Measurements from ENCODE around the gene DNAJC11.

DNAJC11 gene

GRCh38 chr1:6653436-6654290 is 48.0 kb downstream of the DNAJC11 start:
- no peak overlapping the region for H3K27ac ChIP-seq (ENCODE audit: insufficient read depth in 1 of 2, low read depth in 1 of 2, low read length in 2 of 2, poor library complexity in 1 of 2, severe bottlenecking in 2 of 2)
- no peaks in the 10 kb centered on the region for H3K27me3 ChIP-seq (replicated peaks in 2 of 5; ENCODE audit: control insufficient read depth in 4 of 5, insufficient read depth in 5 of 5, low read length in 4 of 5)
- no peaks in the 10 kb centered on the region for H3K4me1 ChIP-seq (ENCODE audit: control extremely low read depth in 1 of 4, control insufficient read depth in 4 of 4, insufficient read depth in 4 of 4, low read length in 3 of 4)
- over 99% methylated on average over 19 of the region's 23 CpGs for whole genome bisulfite sequencing (ENCODE audit: insufficient coverage)
- ChIA-PET CTCF (interaction anchor here (1.0 kb wide), 1 partner anchor 108 kb away, joined by 3 read pairs; no protein-coding TSS in a partner anchor), POLR2A (no interaction called here)
- no peak overlapping the region for H3K4me3 ChIP-seq (ENCODE audit: control insufficient read depth in 1 of 7, extremely low read depth in 1 of 7, insufficient read depth in 4 of 7, low read depth in 2 of 7, low read length in 6 of 7)
- DNase-seq: no peak
- no peaks in the 10 kb centered on the region for H3K9me3 ChIP-seq (ENCODE audit: control extremely low read depth in 1 of 5, control insufficient read depth in 4 of 5, insufficient read depth in 2 of 5, low read depth in 1 of 5, low read length in 4 of 5)
- peaks cover 16 to 60% (median 30%) of the 10 kb centered on the region in 4 experiments for H3K36me3 ChIP-seq (ENCODE audit: control insufficient read depth in 4 of 4, insufficient read depth in 4 of 4, low read length in 3 of 4)

GRCh38 chr1:6652986-6653385 is 48.6 kb downstream of the DNAJC11 start:
- DNase-seq: no peak
- Histone ChIP-seq H3K4me3 (ENCODE audit: control insufficient read depth in 1 of 7, extremely low read depth in 1 of 7, insufficient read depth in 4 of 7, low read depth in 2 of 7, low read length in 6 of 7) (no peak overlapping the region), H3K27me3 (replicated peaks in 2 of 5; ENCODE audit: control insufficient read depth in 4 of 5, insufficient read depth in 5 of 5, low read length in 4 of 5) (no peaks in the 10 kb centered on the region), H3K4me1 (ENCODE audit: control extremely low read depth in 1 of 4, control insufficient read depth in 4 of 4, insufficient read depth in 4 of 4, low read length in 3 of 4) (no peaks in the 10 kb centered on the region), H3K36me3 (ENCODE audit: control insufficient read depth in 4 of 4, insufficient read depth in 4 of 4, low read length in 3 of 4) (peaks cover 16 to 54% (median 30%) of the 10 kb centered on the region in 4 experiments), H3K27ac (ENCODE audit: insufficient read depth in 1 of 2, low read depth in 1 of 2, low read length in 2 of 2, poor library complexity in 1 of 2, severe bottlenecking in 2 of 2) (no peak overlapping the region), H3K9me3 (ENCODE audit: control extremely low read depth in 1 of 5, control insufficient read depth in 4 of 5, insufficient read depth in 2 of 5, low read depth in 1 of 5, low read length in 4 of 5) (no peaks in the 10 kb centered on the region)
- ChIA-PET POLR2A (no interaction called here), CTCF (interaction anchor here (0.7 to 1.0 kb wide), 2 partner anchors 11 to 107 kb away, joined by 3 read pairs; no protein-coding TSS in a partner anchor)
- 90% methylated on average over 6 of the region's 6 CpGs for WGBS (ENCODE audit: insufficient coverage)

DNA sequence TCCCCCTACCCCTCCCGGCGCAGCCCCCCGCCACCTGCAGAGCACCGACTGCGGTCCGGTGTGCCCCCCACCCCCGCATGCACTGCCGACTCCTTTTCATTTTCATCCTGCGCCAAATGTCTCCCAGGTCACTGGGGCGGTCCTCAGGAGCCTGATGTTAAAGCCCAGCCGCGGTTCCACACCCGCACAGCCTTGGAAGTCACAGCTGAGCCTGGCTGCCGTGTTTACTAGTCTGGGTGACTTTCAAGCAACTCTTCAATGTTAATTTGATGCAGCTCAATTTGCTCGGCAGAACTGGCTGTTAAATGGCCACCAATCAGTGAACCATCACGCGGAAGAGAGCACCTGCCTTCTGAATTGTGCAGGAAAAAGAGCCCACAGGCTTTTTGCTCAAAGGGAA is 49.7 kb downstream of the DNAJC11 start:
- ChIA-PET CTCF (interaction anchor here (1.3 to 1.5 kb wide), 2 partner anchors 11 to 48 kb away, joined by 3 to 4 read pairs; no protein-coding TSS in a partner anchor), POLR2A (no interaction called here)

DNA sequence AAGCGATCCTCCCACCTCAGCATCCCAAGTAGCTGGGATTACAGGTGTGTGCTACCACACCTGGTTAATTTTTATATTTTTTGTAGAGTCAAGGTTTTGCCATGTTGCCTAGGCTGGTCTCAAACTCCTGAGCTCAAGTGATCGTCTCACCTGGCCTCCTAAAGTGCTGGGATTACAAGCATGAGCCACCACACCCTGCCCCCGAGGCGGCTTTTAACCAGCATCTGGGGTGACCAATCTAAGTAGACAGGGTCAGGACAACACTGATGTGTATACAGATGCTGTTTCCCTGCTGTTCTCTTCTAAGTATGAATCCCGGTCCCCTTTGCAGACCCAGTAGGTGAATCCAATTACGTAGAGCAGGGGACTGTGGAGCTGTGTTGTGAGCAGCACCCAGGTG is 53.1 kb downstream of the DNAJC11 start:
- DNase-seq: no peak
- Histone ChIP-seq H3K27ac (ENCODE audit: insufficient read depth in 1 of 2, low read depth in 1 of 2, low read length in 2 of 2, poor library complexity in 1 of 2, severe bottlenecking in 2 of 2) (no peak overlapping the region), H3K4me3 (ENCODE audit: control insufficient read depth in 1 of 7, extremely low read depth in 1 of 7, insufficient read depth in 4 of 7, low read depth in 2 of 7, low read length in 6 of 7) (no peak overlapping the region), H3K9me3 (ENCODE audit: control extremely low read depth in 1 of 5, control insufficient read depth in 4 of 5, insufficient read depth in 2 of 5, low read depth in 1 of 5, low read length in 4 of 5) (no peaks in the 10 kb centered on the region), H3K27me3 (replicated peaks in 2 of 5; ENCODE audit: control insufficient read depth in 4 of 5, insufficient read depth in 5 of 5, low read length in 4 of 5) (no peaks in the 10 kb centered on the region), H3K4me1 (ENCODE audit: control extremely low read depth in 1 of 4, control insufficient read depth in 4 of 4, insufficient read depth in 4 of 4, low read length in 3 of 4) (no peaks in the 10 kb centered on the region), H3K36me3 (ENCODE audit: control insufficient read depth in 4 of 4, insufficient read depth in 4 of 4, low read length in 3 of 4) (peaks cover 12 to 53% (median 37%) of the 10 kb centered on the region in 4 experiments)
- ChIA-PET CTCF (interaction anchor here (0.9 to 1.0 kb wide), 3 partner anchors 14 to 162 kb away, joined by 3 read pairs; no protein-coding TSS in a partner anchor), POLR2A (no interaction called here)
- 98% methylated on average over 6 of the region's 6 CpGs for WGBS (ENCODE audit: insufficient coverage)

More for the DNA sequence above, 49.7 kb downstream of the DNAJC11 start:
- no peak for DNase-seq
- Histone ChIP-seq H3K36me3 (ENCODE audit: control insufficient read depth in 4 of 4, insufficient read depth in 4 of 4, low read length in 3 of 4) (peaks cover 16 to 47% (median 30%) of the 10 kb centered on the region in 4 experiments), H3K4me3 (ENCODE audit: control insufficient read depth in 1 of 7, extremely low read depth in 1 of 7, insufficient read depth in 4 of 7, low read depth in 2 of 7, low read length in 6 of 7) (no peak overlapping the region), H3K27ac (ENCODE audit: insufficient read depth in 1 of 2, low read depth in 1 of 2, low read length in 2 of 2, poor library complexity in 1 of 2, severe bottlenecking in 2 of 2) (no peak overlapping the region), H3K4me1 (ENCODE audit: control extremely low read depth in 1 of 4, control insufficient read depth in 4 of 4, insufficient read depth in 4 of 4, low read length in 3 of 4) (no peaks in the 10 kb centered on the region), H3K27me3 (replicated peaks in 2 of 5; ENCODE audit: control insufficient read depth in 4 of 5, insufficient read depth in 5 of 5, low read length in 4 of 5) (no peaks in the 10 kb centered on the region), H3K9me3 (ENCODE audit: control extremely low read depth in 1 of 5, control insufficient read depth in 4 of 5, insufficient read depth in 2 of 5, low read depth in 1 of 5, low read length in 4 of 5) (no peaks in the 10 kb centered on the region)
- WGBS (ENCODE audit: insufficient coverage): 94% methylated on average over 16 of the region's 17 CpGs

GRCh38 chr1:6646499-6647148 is 55.0 kb downstream of the DNAJC11 start:
- Histone ChIP-seq H3K4me1 (ENCODE audit: control extremely low read depth in 1 of 4, control insufficient read depth in 4 of 4, insufficient read depth in 4 of 4, low read length in 3 of 4) (no peaks in the 10 kb centered on the region), H3K27ac (ENCODE audit: insufficient read depth in 1 of 2, low read depth in 1 of 2, low read length in 2 of 2, poor library complexity in 1 of 2, severe bottlenecking in 2 of 2) (no peak overlapping the region), H3K27me3 (replicated peaks in 2 of 5; ENCODE audit: control insufficient read depth in 4 of 5, insufficient read depth in 5 of 5, low read length in 4 of 5) (no peaks in the 10 kb centered on the region), H3K4me3 (ENCODE audit: control insufficient read depth in 1 of 7, extremely low read depth in 1 of 7, insufficient read depth in 4 of 7, low read depth in 2 of 7, low read length in 6 of 7) (no peak overlapping the region), H3K36me3 (ENCODE audit: control insufficient read depth in 4 of 4, insufficient read depth in 4 of 4, low read length in 3 of 4) (peaks cover 8 to 53% (median 33%) of the 10 kb centered on the region in 4 experiments), H3K9me3 (ENCODE audit: control extremely low read depth in 1 of 5, control insufficient read depth in 4 of 5, insufficient read depth in 2 of 5, low read depth in 1 of 5, low read length in 4 of 5) (no peaks in the 10 kb centered on the region)
- ChIA-PET POLR2A (no interaction called here), CTCF (interaction anchor here (0.6 to 3.4 kb wide), 16 partner anchors 10 to 231 kb away, joined by 3 to 19 read pairs (median 4); partner anchors contain the start of genes NOL9, PLEKHG5, TAS1R1 and ZBTB48)
- WGBS (ENCODE audit: insufficient coverage): 44% methylated on average over 6 of the region's 10 CpGs
- DNase-seq: peak; percentile 43 to 68 (median 64)

DNA sequence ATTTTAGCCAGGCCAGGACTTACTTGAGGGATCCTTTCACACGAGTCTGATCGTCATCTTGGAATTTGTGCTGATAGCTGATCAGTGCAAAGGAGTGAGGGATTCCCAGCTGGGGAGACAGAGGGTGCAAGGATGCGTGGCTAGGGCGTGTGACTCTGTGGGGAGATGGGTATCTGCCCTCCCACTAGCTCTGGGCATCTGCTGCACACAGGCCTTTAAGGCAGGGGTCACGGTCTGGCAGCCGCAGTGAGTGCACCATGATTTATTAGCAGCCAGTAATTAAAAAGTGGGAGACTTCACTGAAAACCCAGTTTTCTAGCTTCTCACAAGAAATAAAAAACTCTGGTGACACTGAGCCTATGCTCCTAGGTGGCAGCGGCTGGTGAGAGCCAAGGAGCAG is 56.6 kb downstream of the DNAJC11 start:
- CTCF ChIA-PET: interaction anchor here (1.2 to 3.4 kb wide), 4 partner anchors 11 to 155 kb away, joined by 4 to 19 read pairs (median 9); partner anchors contain the start of gene PLEKHG5
- Histone ChIP-seq H3K4me1 (ENCODE audit: control extremely low read depth in 1 of 4, control insufficient read depth in 4 of 4, insufficient read depth in 4 of 4, low read length in 3 of 4) (no peaks in the 10 kb centered on the region), H3K4me3 (ENCODE audit: control insufficient read depth in 1 of 7, extremely low read depth in 1 of 7, insufficient read depth in 4 of 7, low read depth in 2 of 7, low read length in 6 of 7) (no peak overlapping the region), H3K27me3 (replicated peaks in 2 of 5; ENCODE audit: control insufficient read depth in 4 of 5, insufficient read depth in 5 of 5, low read length in 4 of 5) (no peaks in the 10 kb centered on the region), H3K27ac (ENCODE audit: insufficient read depth in 1 of 2, low read depth in 1 of 2, low read length in 2 of 2, poor library complexity in 1 of 2, severe bottlenecking in 2 of 2) (no peak overlapping the region), H3K36me3 (ENCODE audit: control insufficient read depth in 4 of 4, insufficient read depth in 4 of 4, low read length in 3 of 4) (peaks cover 7 to 56% (median 31%) of the 10 kb centered on the region in 4 experiments), H3K9me3 (ENCODE audit: control extremely low read depth in 1 of 5, control insufficient read depth in 4 of 5, insufficient read depth in 2 of 5, low read depth in 1 of 5, low read length in 4 of 5) (no peaks in the 10 kb centered on the region)
- POLR2A ChIA-PET: no interaction called here
- DNase-seq: no peak
- 91% methylated on average over 5 of the region's 7 CpGs for WGBS (ENCODE audit: insufficient coverage)
